Activated CD4-positive, alpha-beta T cell treated with anti-CD3 and anti-CD28 coated beads, Interleukin-2, amount 50 U/mL, for 24 hours (primary cell): ENCODE measurements around the gene PDS5A.
"Not testable (repeated sequence)": the region's sequence is repeated elsewhere in the genome, so short reads cannot be mapped to it uniquely, and the experiment has no call there.

Source experiments
- DNase-seq, 2 donors: peaks; one replicate each; pipeline ENCODE4 v3.0.0-alpha.2; 2020; ENCODE audit warnings: low read depth in 1 of 2, low spot score in 1 of 2

PDS5A gene

GRCh38 chr4:39908284-39908683 is 69.4 kb downstream of the PDS5A start:
- no peak for DNase-seq

DNA sequence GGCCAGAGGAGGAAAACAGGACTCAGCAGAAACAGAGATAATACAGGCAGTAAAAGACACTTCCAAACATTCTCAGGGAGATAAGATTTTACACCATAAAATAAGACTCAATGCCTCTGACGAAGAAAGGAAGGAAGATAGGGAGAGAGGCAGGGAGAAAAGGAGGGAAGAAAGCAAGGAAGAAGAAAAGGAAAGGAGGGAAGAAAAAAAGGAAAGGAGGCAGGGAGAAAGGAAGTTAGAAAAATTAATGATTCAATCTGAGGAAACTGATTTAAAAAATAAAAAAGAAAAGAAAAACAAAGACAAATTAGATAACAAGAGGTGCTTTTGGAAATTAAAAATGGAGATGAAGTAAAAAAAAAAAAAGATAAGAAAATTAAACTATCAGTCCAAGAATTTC is 72.1 kb downstream of the PDS5A start:
- no peak for DNase-seq

- not testable (repeated sequence) for DNase-seq
These were observed 72.7 kb downstream of the PDS5A start for GRCh38 chr4:39905019-39905418.

- DNase-seq, result no peak
These were observed 76.7 kb downstream of the PDS5A start for GRCh38 chr4:39900966-39901365.

GRCh38 chr4:39899291-39899690 is 78.4 kb downstream of the PDS5A start:
- no peak for DNase-seq

DNA sequence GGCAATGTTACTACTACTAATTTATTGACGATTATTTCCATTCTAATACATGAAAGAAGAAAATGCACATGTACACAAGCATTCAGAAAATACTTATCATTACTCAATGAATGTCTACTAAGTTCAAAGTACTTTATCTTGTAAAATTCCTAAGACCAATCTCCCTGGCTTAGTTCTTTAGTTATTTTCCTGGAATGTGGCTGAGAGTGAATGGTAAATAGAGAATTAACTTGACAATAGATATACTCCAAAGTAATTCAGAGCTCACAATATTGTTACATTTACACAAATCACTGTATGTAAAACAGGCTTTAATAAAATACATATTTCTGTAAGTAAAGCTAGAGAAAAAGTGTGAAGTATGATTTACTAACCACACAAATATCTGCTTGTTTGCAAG is 79.7 kb downstream of the PDS5A start:
- DNase-seq, result no peak

- DNase-seq, result no peak
These were observed 84.0 kb downstream of the PDS5A start for GRCh38 chr4:39893693-39894072.

GRCh38 chr4:39892988-39893692 is 84.6 kb downstream of the PDS5A start:
- no peak for DNase-seq

- no peak for DNase-seq
These were observed 88.5 kb downstream of the PDS5A start for GRCh38 chr4:39889226-39889625.

GRCh38 chr4:39888541-39888940 is 89.2 kb downstream of the PDS5A start:
- no peak for DNase-seq

GRCh38 chr4:39883646-39884045 is 94.1 kb downstream of the PDS5A start:
- no peak for DNase-seq

DNA sequence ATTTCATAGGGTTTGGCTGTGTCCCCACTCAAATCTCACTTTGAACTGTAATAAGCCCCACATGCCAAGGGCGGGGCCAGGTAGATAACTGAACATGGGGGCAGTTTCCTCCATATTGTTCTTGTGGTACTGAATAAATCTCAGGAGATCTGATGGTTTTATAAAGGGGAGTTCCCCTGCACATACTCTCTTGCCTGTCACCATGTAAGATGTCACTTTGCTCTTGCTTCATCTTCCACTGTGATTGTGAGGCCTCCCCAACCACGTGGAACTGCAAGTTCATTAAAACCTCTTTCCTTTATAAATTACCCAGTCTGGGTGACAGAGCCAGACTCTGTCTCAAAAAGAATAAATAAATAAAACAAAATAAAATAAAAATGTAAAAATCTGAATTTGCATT is 95.9 kb downstream of the PDS5A start:
- no peak for DNase-seq

GRCh38 chr4:39877971-39878370 is 99.7 kb downstream of the PDS5A start:
- DNase-seq, result no peak

DNA sequence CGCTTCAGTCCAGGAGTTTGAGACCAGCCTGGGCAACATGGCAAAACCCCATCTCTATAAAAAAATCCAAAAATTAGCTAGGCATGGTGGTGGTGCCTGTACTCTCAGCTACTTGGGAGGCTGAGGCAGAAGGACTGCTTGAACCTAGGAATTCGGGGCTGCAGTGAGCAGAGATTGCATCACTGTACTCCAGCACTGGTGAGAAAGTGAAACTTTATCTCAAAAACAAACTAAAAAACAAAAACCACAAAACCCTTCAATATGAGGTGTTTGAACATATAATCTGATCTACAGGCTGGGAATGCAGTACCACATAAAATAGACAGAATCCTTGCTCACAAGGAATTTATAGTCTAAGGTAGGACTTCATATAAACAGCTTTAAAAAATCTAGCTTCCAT is 103.9 kb downstream of the PDS5A start:
- no peak for DNase-seq

- DNase-seq, result no peak
These were observed 112.4 kb downstream of the PDS5A start for GRCh38 chr4:39865280-39865679.

- DNase-seq, result no peak
These were observed 113.3 kb downstream of the PDS5A start for GRCh38 chr4:39864391-39864790.

DNA sequence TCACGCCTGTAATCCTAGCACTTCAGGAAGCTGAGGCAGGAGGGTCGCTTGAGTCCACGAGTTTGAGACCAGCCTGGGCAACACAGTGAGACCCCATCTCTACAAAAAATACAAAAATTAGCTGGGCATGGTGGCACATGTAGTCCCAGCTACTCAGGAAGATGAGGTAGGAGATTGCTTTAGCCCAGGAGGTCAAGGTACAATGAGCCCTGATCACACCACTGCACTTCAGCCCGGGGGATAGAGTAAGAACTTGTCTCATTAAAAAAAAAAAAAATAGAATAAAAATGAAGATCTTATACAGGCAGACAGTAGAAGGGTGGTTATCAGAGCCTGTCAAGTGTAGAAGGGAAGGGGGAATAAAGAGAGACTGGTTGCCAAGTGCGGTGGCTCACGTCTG is 116.9 kb downstream of the PDS5A start:
- no peak for DNase-seq

DNA sequence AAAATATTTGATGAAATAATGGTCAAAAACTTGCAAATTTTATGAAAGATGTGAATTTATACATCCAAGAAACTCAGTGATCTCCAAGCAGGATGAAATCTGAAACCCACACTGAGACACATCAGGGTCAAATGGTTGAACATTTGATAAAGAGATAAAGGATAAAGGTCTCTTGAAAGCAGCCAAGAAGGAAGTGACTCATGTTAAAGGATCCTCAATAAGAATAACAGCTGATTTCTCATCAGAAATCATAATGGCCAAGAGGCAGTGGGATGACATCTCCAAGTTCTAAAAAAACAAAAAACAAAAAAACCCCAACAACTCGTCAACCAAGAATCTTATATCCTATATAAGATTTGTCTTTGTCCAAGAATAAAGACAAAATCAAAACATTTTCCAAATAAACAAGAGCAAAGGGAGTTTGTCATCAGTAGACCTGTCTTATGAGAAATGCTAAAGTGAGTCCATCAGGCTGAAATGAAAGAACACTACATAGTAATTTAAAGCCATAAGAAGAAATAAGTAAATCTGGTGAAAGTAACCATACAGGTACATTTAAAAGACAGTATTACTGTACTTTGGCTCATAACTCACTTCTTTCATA is 121.7 kb downstream of the PDS5A start:
- DNase-seq, result no peak

GRCh38 chr4:39852636-39853035 is 125.1 kb downstream of the PDS5A start:
- DNase-seq, result no peak

DNA sequence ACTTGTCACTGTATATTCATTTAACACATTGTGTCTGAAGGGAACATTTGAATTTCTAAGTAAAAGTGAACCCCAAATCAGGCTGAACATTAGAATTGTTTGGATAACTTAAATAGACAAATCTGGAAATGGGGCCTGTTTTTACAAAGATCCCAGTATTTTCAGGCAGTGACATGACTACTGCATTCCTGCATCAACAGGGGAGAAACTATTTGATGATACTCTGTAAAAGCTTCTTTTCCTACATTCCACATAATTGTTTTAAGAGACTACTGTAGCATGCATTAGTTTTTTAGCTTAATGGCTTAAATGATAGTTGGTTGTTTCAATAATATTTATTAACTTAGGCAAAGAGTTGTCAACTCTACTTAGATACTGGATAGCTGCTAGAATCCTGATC is 127.0 kb downstream of the PDS5A start:
- no peak for DNase-seq

DNA sequence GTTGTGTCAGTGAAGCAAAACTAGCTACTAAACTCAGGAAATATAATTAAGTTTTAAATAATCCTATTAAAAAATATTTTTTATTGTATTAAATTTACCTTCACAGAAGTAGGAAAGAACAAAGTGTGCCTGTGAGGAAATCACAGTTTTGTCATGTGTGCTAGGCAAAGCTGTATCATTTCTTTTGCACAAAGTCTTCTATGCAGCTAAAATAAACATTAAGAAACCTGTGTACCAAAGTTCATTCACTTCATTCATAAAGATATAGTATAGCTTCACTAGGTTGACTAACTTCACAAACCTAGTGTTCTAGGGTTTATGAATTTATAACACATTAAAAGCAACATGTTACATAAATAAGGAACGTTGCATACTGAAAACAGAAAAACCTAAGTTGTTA is 131.0 kb downstream of the PDS5A start:
- DNase-seq, result no peak

DNA sequence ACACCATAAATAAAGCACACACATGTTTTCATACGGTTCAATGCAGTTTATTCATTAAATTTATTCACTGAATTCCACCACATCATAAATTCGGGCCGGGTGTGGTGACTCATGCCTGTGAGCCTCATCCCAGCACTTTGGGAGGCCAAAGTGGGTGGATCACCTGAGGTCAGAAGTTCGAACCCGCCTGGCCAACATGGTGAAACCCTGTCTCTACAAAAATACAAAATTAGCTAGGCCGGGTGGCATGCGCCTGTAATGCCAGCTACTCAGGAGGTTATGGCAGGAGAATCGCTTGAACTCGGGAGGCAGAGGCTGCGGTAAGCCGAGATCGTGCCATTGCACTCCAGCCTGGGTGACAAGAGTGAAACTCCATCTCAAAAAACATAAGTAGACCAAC is 131.6 kb downstream of the PDS5A start:
- no peak for DNase-seq

DNA sequence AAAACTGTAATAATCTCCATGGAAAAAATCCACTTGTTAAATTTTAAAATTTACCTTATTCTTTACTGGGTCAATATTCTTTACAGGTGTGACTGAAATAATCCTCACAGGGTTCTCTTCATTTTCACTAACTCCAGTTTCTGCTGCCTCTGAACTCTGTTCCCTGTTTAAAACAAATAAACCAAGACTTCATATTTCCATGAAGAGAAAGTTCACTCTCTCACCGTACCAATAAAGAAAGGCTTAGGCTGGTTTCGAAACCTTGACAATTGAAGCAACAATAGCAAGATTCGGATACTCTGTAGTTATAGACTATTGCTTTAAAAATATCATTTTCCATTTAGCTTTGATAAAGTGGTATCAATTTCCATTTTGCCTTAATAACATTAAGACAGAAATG is 135.8 kb downstream of the PDS5A start:
- no peak for DNase-seq
